Calu3 (cell line): ENCODE data around the gene GPR31. TPM values are rescaled to one million over a fixed set of nuclear protein-coding genes. Genes with fewer than 3 reads are reported as not detected.
"Not testable (repeated sequence)": the region's sequence is repeated elsewhere in the genome, so short reads cannot be mapped to it uniquely, and the experiment has no call there.

Experiments
- Bru-seq: library from RNA; stranded (reverse); fragments of 400-500 nt; gene quantifications from one replicate; lab custom pipeline; 2021; lab: Mats Ljungman, UMichigan
- BruChase-seq, 2 experiments: library from RNA; stranded (reverse); fragments of 400-500 nt; gene quantifications; one replicate each; lab custom pipeline; 2021; lab: Mats Ljungman, UMichigan
- BruUV-seq: library from RNA; stranded (reverse); fragments of 400-500 nt; replicated peaks from 2 replicates; lab custom pipeline; 2021; lab: Mats Ljungman, UMichigan
- CTCF ChIA-PET: fragments of 300-600 bp; sonication (Branson Sonifier 250); formaldehyde crosslinking; loops from one replicate; lab custom pipeline; 2022; ENCODE audit warnings: antibody characterized with exemption; lab: Charles Lee
- DNase-seq: peaks from one replicate; pipeline ENCODE4 v3.0.0; 2022
- H3K27ac Mint-ChIP-seq: one replicate; pipeline ENCODE4 v1.8.0; 2022; ENCODE audit warnings: mixed read lengths; ENCODE audit not compliant: unreplicated experiment
- H3K27me3 Mint-ChIP-seq: one replicate; pipeline ENCODE4 v1.8.0; 2022; ENCODE audit warnings: mixed read lengths; ENCODE audit not compliant: unreplicated experiment
- H3K36me3 Mint-ChIP-seq: one replicate; pipeline ENCODE4 v1.8.0; 2022; ENCODE audit warnings: mild to moderate bottlenecking, moderate library complexity, mixed read lengths; ENCODE audit not compliant: insufficient read depth, unreplicated experiment
- H3K4me1 Mint-ChIP-seq: one replicate; pipeline ENCODE4 v1.8.0; 2022; ENCODE audit warnings: mild to moderate bottlenecking, low read depth, mixed read lengths; ENCODE audit not compliant: unreplicated experiment
- H3K4me3 Mint-ChIP-seq: one replicate; pipeline ENCODE4 v1.8.0; 2022; ENCODE audit warnings: mild to moderate bottlenecking, low read depth, moderate library complexity, mixed read lengths; ENCODE audit not compliant: unreplicated experiment
- H3K9me3 Mint-ChIP-seq: one replicate; pipeline ENCODE4 v1.8.0; 2022; ENCODE audit warnings: low read depth, mixed read lengths; ENCODE audit not compliant: unreplicated experiment
- intact Hi-C: fragments of 100-400 bp; cut with micrococcal nuclease; formaldehyde crosslinking; loops from one replicate; pipeline ENCODE4 v1.10.0; 2022; ENCODE audit not compliant: unreplicated experiment
- long read RNA-seq: library from polyadenylated mRNA; stranded (forward); transcript quantifications from one replicate; pipeline ENCODE4 v2.0.0, GENCODE V29; 2022
- total RNA-seq: library from RNA; stranded (reverse); gene quantifications from 2 replicates; pipeline ENCODE4 v1.2.3, GENCODE V29; 2022
- TF ChIP-seq, protein P1 (sequence below): fragments of 200-600 bp; IDR thresholded peaks from one replicate; pipeline ENCODE4 v1.8.0; 2022; ENCODE audit warnings: antibody characterized with exemption; ENCODE audit not compliant: unreplicated experiment

The GPR31 gene, protein sequence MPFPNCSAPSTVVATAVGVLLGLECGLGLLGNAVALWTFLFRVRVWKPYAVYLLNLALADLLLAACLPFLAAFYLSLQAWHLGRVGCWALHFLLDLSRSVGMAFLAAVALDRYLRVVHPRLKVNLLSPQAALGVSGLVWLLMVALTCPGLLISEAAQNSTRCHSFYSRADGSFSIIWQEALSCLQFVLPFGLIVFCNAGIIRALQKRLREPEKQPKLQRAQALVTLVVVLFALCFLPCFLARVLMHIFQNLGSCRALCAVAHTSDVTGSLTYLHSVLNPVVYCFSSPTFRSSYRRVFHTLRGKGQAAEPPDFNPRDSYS
- not detected in 2 replicates for total RNA-seq
- not detected for Bru-seq, nascent RNA
- not detected for BruChase-seq, experiment 1, labeled RNA remaining after a 6-hour chase
- BruChase-seq, experiment 2, labeled RNA remaining after a 2-hour chase = not detected
- long read RNA-seq = 0 reads

GRCh38 chr6:167157863-167158262, at the start of gene GPR31:
TSS of gene GPR31 (minus strand) at chr6:167157980. CDS start at chr6:167157831, 149 bp downstream.
- Mint-ChIP-seq H3K36me3 (no peaks in the 10 kb centered on the region), H3K4me1 (no peaks in the 10 kb centered on the region), H3K27me3 (peaks cover 80% of the 10 kb centered on the region), H3K9me3 (no peaks in the 10 kb centered on the region), H3K27ac (no peak within 1 kb of the TSS), H3K4me3 (no peak within 1 kb of the TSS)
- intact Hi-C loops = no loop called here
- no TSS peak for BruUV-seq
- CTCF ChIA-PET = interaction anchor here (0.5 kb wide), 1 partner anchor 34 kb away, joined by 3 read pairs; no protein-coding TSS in a partner anchor
- no peak for DNase-seq
- TF ChIP-seq, protein P1, sequence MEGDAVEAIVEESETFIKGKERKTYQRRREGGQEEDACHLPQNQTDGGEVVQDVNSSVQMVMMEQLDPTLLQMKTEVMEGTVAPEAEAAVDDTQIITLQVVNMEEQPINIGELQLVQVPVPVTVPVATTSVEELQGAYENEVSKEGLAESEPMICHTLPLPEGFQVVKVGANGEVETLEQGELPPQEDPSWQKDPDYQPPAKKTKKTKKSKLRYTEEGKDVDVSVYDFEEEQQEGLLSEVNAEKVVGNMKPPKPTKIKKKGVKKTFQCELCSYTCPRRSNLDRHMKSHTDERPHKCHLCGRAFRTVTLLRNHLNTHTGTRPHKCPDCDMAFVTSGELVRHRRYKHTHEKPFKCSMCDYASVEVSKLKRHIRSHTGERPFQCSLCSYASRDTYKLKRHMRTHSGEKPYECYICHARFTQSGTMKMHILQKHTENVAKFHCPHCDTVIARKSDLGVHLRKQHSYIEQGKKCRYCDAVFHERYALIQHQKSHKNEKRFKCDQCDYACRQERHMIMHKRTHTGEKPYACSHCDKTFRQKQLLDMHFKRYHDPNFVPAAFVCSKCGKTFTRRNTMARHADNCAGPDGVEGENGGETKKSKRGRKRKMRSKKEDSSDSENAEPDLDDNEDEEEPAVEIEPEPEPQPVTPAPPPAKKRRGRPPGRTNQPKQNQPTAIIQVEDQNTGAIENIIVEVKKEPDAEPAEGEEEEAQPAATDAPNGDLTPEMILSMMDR = no peak

GRCh38 chr6:167207527-167207926, 49.7 kb upstream of the GPR31 start:
- CTCF ChIA-PET = no interaction called here
- TF ChIP-seq, protein P1 = no peak

GRCh38 chr6:167205316-167205715, 47.5 kb upstream of the GPR31 start:
- DNase-seq, H3K9me3 Mint-ChIP-seq, H3K4me1 Mint-ChIP-seq, H3K36me3 Mint-ChIP-seq, H3K4me3 Mint-ChIP-seq, CTCF ChIA-PET, intact Hi-C loops, H3K27ac Mint-ChIP-seq, BruUV-seq: not testable (repeated sequence)
- H3K27me3 Mint-ChIP-seq = peaks cover 75% of the 10 kb centered on the region

More at GRCh38 chr6:167207527-167207926, 49.7 kb upstream of the GPR31 start:
- no peaks in the 10 kb centered on the region for H3K36me3 Mint-ChIP-seq
- no peak for DNase-seq
- H3K27me3 Mint-ChIP-seq = peaks cover 65% of the 10 kb centered on the region
- intact Hi-C loops = no loop called here
- no peaks in the 10 kb centered on the region for H3K9me3 Mint-ChIP-seq
- H3K4me3 Mint-ChIP-seq = no peak overlapping the region
- H3K4me1 Mint-ChIP-seq = no peaks in the 10 kb centered on the region
- no peak overlapping the region for H3K27ac Mint-ChIP-seq
- BruUV-seq = no TSS peak

DNA sequence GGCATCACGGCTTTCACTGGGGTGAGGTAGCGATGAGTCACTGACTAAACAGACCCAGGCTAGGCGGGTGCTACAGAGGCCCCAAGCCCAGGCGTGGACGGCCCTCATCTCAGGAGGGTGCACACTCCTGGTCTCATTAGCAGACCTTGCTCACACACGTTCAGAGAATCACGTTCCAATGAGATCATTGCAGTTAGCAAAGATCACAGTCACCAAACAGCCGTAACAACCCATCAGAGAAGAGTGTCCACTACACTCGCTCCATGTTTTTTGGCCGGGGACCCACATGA, 46.2 kb upstream of the GPR31 start:
- H3K27me3 Mint-ChIP-seq = peaks cover 75% of the 10 kb centered on the region
- intact Hi-C loops, H3K4me1 Mint-ChIP-seq, H3K4me3 Mint-ChIP-seq, H3K9me3 Mint-ChIP-seq, BruUV-seq, CTCF ChIA-PET, H3K27ac Mint-ChIP-seq, H3K36me3 Mint-ChIP-seq: not testable (repeated sequence)
- peak; percentile 58 for DNase-seq

DNA sequence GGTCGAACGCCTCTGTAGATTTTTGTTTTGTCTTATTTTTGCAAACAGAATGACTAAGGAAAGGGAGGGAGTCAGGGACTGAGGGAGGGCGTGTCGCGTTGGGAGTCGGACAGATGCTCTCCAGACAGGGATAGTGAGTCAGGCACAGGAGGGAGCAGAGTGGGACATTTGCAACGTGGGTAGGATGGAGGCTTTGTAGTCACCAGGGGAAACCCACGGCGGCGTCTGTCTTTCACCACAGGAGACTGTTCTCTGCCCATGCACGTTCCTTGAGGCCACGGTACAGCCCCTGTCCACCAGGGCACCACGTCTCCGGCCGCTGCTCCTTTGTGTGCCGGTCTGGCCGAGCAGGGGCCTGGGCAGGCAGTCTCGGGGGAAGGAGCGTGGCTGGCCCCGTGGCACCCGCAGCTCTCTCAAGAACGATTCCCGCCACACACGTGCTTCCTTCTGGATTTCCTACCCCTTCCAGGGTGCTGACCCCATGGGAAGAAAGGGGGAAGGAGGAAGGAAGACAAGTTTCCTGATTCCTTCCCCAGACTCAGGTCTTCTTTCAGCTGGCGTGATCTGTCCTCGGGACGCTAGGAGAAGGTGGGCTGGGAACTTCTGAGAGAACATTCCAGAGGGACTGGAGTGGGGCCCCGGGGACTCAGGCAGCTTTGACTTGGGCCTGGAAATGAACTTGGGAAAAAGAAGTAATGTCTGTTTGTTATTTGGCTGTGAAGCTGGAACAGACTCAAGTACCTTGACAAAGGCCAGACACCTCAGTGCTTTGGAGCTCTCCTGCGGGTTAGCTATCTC, 45.7 kb upstream of the GPR31 start:
- H3K27me3 Mint-ChIP-seq = peaks cover 75% of the 10 kb centered on the region
- H3K4me1 Mint-ChIP-seq, H3K27ac Mint-ChIP-seq, H3K9me3 Mint-ChIP-seq, BruUV-seq, intact Hi-C loops, DNase-seq, CTCF ChIA-PET, H3K36me3 Mint-ChIP-seq, H3K4me3 Mint-ChIP-seq: not testable (repeated sequence)

GRCh38 chr6:167202613-167203012, 44.8 kb upstream of the GPR31 start:
- H3K4me3 Mint-ChIP-seq, H3K27ac Mint-ChIP-seq, DNase-seq, BruUV-seq, intact Hi-C loops, CTCF ChIA-PET, H3K4me1 Mint-ChIP-seq, H3K36me3 Mint-ChIP-seq, H3K9me3 Mint-ChIP-seq: not testable (repeated sequence)
- H3K27me3 Mint-ChIP-seq = peaks cover 75% of the 10 kb centered on the region
